Measurements from ENCODE around the gene C6orf15. TPM values are rescaled to one million over a fixed set of nuclear protein-coding genes. Genes with fewer than 3 reads are reported as not detected.

C6orf15 gene
- total RNA-seq: not detected

DNA sequence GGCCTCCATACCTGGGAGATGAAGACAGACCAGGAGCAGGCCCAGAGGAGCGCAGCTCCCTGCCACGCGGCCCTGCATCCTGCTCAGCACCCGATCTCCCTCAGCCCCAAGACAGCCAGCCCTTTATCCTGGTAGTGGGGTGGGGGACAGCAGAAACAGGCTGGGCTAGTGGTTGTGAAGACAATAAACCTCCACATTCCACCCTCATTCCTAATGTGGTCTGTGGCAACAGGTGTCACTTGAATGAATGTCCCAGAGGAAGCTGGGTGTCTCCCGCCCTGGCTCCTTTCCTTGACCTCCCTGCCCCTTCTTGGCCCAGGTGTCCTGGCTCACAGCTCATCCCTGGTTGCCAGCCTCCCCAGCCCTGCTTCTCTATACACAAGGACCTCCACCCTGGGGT is at the start of gene C6orf15:
TSS of gene C6orf15 (minus strand) at position 98 of the 400 bp plus-strand sequence. CDS start at position 78, 20 bp downstream.
- no peak within 1 kb of the TSS for H3K9ac ChIP-seq (ENCODE audit: low read depth in 2 of 2, low read length in 2 of 2)
- H3K4me3 ChIP-seq: no peak within 1 kb of the TSS
- no peak within 1 kb of the TSS for H3K27ac ChIP-seq
- no peaks in the 10 kb centered on the region for H3K36me3 ChIP-seq
- no peak for TF ChIP-seq CTCF (IDR thresholded peaks at IDR 0.05)
- H3K4me1 ChIP-seq: peaks cover 5% of the 10 kb centered on the region
- no peak for DNase-seq
- H3K27me3 ChIP-seq: no peaks in the 10 kb centered on the region
- intact Hi-C loops (cut with DNase I): no loop called here
- no peaks in the 10 kb centered on the region for H3K9me3 ChIP-seq

GRCh38 chr6:31161216-31162126 is 49.1 kb upstream of the C6orf15 start:
- H3K4me1 ChIP-seq: peaks cover 5% of the 10 kb centered on the region
- H3K27ac ChIP-seq: no peak overlapping the region
- intact Hi-C loops (cut with DNase I): no loop called here
- H3K9me3 ChIP-seq: no peaks in the 10 kb centered on the region
- no peaks in the 10 kb centered on the region for H3K27me3 ChIP-seq
- H3K9ac ChIP-seq (ENCODE audit: low read depth in 2 of 2, low read length in 2 of 2): no peak overlapping the region
- H3K4me3 ChIP-seq: no peak overlapping the region
- no peak for TF ChIP-seq CTCF (IDR thresholded peaks at IDR 0.05)
- no peaks in the 10 kb centered on the region for H3K36me3 ChIP-seq
- no peak for DNase-seq

DNA sequence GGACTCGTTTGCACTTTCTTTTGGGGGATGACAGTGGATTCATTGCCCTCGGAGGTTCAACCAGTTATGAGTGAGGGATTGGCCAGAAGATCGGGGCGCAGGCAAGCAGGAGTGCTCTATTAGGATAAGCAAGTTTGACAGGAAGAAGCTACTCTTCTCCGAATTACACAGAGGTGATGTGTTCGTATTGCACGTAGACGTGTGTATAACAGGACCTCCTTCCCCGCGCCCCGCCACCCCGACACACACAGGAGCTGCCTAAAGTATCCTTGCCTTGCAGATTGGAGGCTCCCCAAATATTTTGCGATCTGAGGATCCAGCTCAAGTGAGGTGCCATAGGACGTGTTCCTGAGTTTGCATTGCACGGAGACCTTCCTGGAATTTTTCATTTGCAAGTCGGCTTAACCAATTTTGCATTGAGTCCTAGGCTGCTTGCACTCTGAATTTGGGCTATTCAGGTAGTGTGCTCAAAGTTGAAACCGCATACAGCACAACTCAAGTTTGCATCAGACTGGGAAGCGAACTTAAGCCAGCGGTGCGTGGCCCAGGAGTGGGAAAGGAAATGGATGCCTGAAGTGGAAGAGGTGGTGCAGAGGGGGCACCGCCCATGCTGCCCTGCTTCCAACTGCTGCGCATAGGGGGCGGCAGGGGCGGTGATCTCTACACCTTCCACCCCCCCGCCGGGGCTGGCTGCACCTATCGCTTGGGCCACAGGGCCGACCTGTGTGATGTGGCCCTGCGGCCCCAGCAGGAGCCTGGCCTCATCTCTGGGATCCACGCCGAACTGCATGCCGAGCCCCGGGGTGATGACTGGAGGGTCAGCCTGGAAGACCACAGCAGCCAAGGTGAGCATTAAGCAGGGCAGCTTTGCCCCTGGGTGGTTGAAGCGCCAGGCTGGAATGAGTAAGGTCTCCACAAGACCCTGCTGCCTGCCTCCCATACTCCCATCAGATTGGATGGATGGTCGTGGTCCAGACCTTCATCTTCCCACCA is 46.8 kb upstream of the C6orf15 start:
- H3K4me3 ChIP-seq: peak overlapping the region; percentile 65
- H3K9me3 ChIP-seq: no peaks in the 10 kb centered on the region
- peak; percentile 34 for DNase-seq
- TF ChIP-seq CTCF (IDR thresholded peaks at IDR 0.05): no peak
- no peak overlapping the region for H3K27ac ChIP-seq
- intact Hi-C loops (cut with DNase I): no loop called here
- H3K36me3 ChIP-seq: no peaks in the 10 kb centered on the region
- H3K4me1 ChIP-seq: peaks cover 5% of the 10 kb centered on the region
- H3K9ac ChIP-seq (ENCODE audit: low read depth in 2 of 2, low read length in 2 of 2): peak overlapping the region; percentile 62 to 75
- no peaks in the 10 kb centered on the region for H3K27me3 ChIP-seq

GRCh38 chr6:31158140-31158862 is 45.9 kb upstream of the C6orf15 start, which contains the start of gene TCF19:
Gene TCF19 (plus strand): TSS chr6:31158589. CDS start chr6:31159470, 881 bp downstream.
- Histone ChIP-seq H3K27ac (no peak within 1 kb of the TSS), H3K27me3 (no peaks in the 10 kb centered on the region), H3K36me3 (no peaks in the 10 kb centered on the region), H3K9me3 (no peaks in the 10 kb centered on the region), H3K9ac (ENCODE audit: low read depth in 2 of 2, low read length in 2 of 2) (peak within 1 kb of the TSS; percentile 75), H3K4me3 (peak within 1 kb of the TSS; percentile 65), H3K4me1 (peaks cover 5% of the 10 kb centered on the region)
- intact Hi-C loops (cut with DNase I): no loop called here
- DNase-seq: peak; percentile 99
- no peak for TF ChIP-seq CTCF (IDR thresholded peaks at IDR 0.05)

Measured in colonic mucosa (tissue), 4 donors.